GM18502 (cell line): ENCODE results near the gene DPF3.

Source experiments
- ATAC-seq: cut with Tn5 transposase; IDR thresholded peaks from one replicate; pipeline ENCODE4 v1.9.1; 2021; ENCODE audit warnings: mild to moderate bottlenecking; ENCODE audit not compliant: unreplicated experiment, poor library complexity

The DPF3 gene

DNA sequence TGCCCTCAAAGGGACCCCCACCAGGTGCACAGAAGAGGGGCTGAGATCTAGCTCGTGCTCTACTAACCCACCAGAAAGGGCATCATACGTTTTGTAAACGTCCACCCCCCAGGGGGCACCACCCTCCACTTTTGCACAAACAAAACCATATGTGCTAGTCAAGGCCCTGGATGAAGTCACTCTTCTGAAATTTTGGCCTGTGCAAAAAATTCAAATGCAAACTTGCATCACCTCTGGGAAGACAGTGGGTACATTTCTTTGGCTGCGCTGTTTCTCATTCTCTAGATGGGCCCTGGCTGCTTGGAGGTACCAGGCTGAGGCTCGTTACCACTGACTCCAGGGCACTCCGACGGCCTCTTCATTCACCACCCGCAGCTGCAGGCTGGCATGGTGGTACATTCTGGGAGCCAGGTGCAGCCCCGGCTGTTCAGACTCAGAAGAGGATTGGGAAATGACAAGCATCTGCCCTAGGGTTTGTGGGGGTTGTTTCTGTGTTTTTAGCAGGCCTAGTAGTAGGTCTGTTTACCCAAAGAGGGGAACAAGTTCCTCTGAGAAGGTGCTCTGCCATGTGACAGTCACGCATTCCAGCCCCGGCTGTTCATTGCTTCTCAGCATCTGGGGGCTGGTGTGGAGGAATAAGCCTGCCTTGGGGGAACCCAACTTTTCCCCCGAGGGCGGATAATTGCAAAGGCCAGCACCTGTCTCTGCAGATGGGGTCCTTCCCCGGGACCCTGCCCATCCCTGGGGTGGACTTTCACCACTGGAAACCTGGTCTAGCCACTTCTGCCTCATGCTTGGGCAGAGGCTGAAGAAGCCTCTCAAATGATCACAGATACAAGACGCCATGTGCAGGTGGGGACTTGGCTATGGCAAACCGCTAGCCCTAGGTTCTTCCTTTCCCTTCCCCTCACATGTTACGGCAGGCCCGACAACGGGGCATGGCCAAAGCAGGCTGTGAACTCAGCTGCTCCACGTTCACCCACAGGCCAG lies 147.6 kb downstream of the DPF3 start:
- ATAC-seq = no peak

DNA sequence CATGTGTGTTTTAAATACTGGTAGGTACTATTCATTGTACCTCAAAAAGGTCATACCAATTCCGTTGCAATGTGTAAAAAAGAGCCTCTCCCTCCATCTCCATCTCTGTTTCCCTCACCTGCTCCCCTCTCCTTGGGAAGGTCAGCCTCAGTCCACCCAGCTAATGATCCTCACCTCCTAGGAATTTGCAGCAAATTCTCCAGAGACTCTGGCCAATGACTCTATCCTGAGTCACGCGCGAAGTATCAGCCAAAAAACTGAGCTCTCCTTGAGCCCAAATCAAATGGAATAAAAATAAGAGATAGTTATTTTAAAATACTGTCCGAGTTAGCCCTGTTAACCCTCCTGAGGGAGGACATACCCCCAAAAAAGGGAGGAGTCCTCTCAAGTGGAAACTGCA lies 148.4 kb downstream of the DPF3 start:
- no peak for ATAC-seq

DNA sequence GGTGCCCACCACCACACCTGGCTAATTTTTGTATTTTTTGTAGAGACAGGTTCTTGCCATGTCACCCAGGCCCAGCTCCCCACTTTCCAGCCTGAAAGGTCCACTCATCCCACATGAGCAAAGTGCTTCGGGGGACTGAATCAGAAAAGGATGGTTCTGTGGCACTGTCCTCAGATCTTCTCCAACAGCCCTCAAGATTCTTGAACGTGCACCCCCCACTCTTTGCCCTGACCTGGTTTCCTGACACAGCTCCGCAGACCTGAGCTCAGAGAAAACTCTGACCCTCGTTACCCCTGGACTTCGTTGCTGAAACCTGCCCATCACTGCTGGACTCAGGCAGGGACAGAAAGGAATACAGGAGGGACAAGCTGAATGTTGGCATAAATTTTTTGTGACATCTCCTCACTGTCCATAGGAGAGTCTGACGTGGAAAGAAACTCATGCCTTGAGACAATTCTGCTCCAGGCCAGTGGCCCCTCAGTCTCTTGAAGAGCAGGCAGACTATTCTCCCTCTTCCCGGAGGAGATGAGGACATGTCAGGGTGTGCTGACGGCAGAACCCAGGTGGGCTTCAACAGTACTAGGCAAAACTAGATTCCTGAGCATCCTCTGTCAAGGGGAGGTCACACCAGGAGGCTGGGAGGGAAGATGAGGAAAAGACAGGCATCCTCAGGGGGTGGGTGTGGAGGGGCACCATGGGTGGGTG lies 149.3 kb downstream of the DPF3 start:
- ATAC-seq = no peak

DNA sequence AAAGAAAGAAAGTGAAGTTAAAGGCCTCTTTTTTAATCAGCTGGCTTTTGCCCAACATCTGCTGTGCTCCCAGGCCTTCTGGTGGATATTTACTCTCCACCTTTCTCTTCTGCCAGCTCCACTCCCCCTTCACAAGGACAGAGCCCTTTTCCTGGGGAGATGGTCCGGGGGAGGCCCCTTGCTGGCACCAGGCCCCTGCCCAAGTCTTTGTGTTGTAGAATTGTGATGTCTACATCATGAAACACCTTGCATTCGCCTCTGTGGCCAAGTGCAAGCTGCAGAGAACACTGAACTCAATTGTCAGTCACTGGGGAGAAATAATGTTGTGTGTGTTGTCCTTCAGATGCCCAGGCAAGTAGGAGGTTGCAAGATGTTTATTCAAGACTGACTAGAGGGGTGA lies 150.3 kb downstream of the DPF3 start:
- no peak for ATAC-seq

DNA sequence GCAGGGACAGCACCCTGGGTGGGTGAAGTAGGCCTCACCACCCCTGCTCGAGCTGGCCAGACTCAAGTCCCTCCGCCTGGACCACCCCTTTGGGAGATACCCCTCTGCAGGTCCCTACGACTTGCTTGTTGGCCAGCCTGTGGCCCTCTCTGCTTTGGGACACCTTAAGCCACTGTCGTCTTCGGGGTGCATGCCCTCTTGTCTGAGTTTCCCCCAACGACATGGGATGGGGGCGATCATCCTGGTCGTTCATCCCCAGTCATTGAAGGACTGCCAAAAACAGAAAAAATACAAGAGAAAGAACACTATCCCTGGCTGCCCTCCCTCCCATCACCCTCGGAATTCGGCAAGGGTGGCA lies 151.1 kb downstream of the DPF3 start:
- ATAC-seq = no peak

DNA sequence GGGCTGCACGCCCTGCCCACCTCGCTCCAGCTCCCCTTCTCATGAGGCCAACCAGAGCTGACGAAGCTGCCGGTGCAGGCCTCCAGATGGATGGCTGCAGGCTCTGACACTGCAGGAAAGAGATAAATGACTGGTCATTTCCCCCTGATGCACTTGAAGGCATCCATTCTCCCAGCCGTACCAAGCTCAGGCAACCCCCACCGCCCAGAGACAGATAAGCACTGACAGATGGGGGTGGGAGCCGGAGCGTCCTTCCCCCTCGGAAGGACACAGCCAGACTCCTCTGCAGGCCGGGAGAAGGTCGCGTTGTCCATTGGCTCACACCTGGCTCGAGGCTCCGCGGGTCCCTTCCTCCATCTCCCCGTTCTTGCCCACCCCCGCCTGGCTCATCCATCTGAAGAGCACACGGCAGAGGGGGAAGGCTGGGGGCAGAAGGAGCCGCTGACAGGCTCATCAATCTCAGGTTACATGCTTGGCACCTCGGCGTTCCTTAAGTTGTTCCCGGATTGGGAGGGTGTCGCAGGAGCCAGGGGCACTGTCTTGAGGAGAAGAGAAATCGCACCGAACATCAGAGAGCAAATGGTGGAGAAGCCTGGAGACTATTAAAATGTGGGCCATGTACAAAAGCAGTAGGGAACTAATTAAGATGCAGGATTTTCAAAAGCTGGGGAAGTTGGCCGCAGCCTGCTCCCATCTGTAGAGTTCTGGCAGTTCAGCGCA lies 151.6 kb downstream of the DPF3 start:
- no peak for ATAC-seq

DNA sequence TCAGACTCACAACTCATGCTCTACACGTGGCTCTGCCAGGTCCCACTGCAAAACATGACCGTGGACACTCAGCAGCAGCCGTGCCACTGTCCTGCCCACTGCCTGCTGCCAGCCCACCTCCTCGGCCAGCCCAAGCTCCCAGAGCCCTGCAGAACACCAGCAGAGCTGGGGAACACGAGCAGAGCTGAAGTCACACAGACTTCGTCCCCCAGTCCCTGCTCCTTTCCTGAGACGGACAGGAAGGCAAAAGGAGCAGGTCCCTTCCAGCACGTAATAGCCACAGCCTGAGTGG lies 152.1 kb downstream of the DPF3 start:
- ATAC-seq = no peak

DNA sequence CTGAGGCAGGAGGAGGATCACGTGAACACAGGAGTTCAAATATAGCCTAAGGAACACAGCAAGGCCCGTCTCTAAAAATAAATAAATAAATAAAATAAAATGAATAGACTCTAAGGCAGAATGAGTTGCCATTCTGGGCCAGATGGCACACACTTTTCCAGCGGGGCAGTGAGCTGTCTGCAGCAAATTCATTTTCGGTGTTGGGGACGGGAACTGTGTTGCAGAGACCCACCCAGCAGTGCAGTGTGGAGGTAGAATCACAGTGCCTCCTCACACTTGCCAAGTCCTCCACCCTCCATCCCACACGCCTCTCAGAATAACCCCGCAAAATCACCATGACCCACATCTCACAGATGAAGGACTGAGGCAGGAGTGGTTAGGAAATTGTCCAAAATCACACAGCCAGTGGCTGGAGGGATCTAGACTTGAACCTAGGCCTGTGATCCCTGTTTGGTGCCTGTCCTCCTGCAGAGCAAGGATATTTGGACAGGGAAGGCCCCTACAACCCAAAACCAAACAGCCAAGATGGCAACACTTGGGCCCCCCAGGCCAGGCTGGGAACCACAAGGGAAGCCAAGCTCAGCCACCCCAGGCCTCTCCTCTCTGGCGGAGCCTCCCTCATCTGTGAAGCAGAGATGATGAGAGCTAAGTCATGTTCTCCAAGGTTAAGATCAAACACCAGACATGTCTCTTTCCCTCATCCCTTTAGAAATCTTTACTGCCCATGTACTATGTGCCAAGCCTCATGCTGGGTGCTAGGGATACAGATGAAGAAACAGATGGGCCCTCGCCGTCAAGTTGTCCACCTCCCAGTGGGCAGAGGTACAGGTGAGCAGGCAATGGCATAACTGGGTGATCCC lies 152.7 kb downstream of the DPF3 start:
- no peak for ATAC-seq

DNA sequence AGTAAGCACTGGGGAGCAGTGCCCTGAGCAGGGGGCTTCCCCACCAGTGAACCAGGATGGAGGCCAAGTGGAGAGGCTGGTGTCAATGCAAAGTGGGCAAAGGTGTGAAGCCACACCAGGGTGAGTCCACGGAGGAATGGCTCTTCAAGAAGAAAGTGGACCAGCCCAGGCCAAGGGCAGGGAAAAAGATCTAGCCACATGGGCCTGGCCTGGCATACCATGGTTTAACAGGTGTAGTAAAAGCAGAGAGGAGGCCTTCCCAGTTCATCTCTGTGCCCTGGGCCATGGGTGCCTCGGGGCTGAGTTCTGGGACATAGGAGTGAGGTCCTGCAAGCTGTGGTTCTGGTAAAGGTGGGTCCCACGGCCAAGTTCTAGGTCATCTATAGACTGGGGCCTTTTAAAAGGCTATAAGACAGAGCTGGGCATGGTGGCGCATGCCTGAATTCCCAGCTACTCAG lies 153.4 kb downstream of the DPF3 start:
- no peak for ATAC-seq

DNA sequence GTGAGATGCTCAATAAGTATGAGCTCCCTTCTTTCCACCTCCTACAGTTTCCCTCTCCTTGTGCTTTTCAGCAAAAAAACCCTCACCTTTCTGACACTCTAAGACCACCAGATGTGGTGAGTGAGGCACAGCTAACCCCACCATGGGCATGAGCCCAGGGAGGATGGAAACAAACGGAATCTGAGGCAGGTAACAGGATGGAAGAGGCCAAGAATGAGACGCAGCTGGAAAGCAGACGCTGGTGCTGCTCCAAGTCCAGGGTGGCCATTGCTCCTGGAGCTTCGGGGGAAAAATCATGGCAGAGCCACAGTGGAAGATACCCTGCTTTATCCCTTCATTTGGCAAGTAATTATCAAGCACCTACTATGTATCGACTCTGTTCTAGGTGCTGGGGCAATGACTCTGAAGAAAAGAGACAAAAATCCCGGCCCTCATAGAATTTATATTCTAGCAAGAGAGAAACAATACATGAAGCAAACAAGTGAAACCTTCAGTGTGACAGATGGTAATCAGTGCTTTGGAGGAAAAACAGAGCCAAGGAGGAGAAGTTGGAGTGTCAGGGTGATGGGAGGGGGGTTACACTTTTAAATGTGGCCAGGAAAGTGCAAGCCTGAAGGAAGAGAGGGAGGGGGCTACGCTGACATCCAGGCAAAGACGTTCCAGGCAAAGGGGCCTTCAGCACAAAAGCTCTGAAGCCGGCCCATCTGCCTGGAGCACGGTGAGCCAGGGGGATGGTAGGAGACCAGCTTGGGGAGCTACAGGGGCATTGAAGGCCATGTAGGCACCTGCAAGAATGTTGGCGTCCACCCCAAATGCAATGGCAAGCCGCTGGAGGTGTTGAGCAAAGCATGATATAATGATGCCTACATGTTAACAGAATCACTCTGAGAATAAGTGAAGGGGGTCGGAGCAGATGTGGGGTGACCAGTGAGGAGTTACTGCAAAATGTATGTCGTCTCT lies 154.2 kb downstream of the DPF3 start:
- no peak for ATAC-seq

DNA sequence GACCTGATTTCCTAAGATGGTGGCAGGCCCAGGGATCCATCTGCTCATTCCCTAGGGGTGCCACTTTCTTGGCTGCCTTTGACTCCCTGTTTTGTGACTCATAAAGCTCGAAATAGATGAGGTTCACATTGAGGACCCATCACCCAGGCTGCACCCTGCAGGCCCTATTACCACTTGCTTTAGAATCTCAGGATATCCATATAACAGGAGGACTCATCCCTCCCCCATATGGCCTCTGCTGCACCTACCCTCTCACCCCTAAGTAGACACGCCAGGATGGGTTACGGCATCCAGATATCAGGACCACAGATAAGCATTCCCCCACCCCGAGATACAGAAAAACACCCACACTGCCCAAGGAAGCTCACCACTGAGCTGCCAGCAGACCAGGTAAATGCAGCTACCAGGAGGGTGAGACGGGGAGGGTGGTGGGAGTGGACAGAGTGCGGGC lies 155.7 kb downstream of the DPF3 start:
- no peak for ATAC-seq

DNA sequence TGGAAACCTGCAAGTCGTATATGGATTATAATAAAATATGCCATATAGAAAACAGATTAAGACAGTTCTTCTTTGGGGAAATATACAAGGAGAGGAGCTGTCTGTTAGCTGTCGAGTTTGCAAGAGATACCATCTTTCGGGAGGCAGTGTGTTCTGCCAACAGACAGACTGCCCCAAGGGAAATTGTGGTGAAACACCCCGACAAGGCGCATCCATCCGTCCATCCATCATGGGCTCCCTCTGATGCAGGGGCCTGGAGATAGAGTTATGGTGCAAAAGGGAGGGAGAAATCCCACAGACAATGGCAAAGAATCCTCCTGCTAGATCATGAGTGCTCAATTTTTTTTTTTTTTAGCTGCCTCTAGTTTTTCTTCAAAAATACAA lies 156.3 kb downstream of the DPF3 start:
- ATAC-seq = no peak

DNA sequence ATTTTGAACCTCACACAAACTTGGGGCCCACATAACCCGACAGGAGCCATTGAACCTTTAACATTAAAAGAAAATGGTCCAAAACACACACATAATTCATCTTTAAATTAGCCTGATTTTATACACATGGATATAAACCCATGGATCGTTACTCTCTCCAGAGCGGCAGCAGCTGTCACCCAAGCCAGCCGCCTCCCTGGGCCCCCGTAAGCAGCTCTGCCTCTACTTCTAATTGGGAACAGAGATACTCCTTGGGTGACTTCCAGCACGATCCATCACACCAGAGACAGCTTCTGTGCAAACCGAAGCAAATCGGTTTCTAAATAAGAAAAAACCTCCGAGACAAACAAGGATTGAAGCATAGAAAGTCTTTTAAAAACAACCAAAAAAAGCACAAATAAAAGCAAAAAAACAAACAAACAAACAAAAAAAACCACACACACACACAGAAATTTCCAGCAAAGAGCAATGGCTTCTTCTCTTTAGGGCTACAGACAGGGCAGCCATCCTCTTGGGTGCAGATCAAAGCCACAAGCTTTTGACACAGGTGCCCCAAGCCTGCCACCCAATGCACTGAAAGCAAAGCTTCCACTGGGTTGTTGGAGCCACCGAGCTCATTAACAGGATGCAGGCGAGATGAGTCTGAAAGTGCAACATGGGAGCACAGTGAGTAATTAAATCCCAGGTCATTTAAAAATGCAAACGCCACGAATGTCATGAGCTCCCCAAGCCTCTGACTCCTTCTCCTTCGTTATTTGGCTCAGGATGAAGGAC lies 156.9 kb downstream of the DPF3 start:
- no peak for ATAC-seq

DNA sequence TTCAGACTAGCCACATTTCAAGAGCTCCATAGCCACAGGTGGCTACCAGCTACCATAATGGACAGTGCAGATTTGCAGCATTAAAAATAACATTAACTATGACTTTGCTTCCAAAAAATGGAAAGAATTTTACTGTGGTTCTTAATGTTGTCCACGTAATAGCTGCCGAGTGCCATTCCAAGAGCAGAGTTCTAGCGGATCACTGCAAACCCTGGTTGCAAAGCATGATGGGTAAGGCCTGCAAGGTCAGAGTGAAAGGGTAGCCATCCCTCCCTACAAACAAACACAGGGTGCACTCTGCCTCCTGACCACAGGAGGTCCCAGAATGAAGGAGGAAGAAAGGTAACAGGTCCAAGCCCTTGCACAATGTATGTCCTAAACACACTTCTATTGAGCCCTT lies 157.6 kb downstream of the DPF3 start:
- ATAC-seq = no peak

DNA sequence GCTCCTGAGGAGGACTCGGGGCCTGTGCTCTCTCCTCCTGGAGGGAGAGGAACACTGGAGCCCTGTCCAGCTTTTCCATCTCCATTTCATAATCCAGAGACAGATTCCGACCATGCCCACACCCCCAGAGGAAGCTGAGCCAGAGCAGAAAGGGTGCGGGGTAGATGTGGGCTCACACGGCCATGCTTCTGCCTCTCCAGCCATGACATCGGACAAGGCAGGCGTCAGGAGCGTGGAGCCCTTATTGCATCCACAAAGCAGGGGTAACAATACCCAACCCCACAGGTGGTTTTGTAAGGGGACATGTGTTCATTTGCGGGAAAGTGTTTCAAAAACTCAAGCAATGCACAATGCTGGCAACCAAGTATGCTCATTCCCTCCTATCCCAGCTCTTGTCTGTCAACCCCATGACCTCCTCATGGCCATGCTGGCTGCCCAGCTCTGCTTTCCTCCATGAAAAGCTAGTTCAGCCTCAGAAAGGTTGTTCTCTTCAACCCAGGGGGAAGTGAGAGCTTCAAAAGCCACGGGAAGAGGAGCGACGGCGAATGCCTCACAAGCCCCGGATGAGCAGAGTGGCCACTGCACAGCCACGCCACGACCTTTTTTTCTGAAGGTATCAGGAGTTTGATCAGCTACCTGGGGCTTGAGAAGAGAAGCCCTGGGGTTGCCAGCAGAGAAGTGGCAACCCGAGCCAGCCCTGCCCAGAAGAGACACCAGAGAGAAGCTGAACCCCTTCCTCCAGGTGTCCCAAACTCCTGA lies 161.7 kb downstream of the DPF3 start:
- ATAC-seq = no peak

DNA sequence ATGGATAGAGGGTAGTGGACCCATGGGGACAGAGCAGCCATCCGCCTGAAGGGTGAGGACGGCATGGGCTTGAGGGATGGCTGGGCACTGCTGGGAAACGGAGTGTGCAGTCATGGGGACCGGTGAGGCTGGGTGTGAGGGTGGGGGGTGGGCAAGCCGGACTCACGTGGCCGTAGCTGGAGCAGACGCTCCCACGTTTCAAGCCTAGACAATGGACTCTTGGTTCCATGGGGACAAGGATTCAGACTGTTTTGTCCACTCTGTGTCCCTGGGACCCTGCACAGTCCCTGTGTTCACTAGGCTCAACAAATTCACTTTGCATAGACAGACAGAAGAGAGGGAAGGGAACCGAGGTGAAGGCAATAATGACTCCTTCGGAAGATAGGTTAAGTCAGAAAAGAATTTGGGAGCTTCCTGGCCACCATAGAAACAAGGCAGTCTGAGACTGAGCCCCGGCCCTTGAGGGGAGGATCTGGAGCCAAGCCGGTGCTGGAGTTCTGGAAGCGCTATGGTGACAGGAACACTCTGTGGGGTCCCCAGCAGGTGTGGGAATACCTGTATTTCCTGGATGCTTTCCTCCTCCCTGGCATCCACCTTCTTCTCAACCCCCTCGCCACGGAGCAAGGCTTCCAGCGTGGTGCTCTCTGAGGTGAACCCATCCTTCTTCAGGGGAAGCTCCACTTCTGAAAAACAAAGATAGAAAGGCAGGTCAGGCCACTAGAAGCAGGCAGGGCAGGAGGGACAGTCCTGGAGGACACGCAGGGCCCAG lies 162.5 kb downstream of the DPF3 start:
- no peak for ATAC-seq

DNA sequence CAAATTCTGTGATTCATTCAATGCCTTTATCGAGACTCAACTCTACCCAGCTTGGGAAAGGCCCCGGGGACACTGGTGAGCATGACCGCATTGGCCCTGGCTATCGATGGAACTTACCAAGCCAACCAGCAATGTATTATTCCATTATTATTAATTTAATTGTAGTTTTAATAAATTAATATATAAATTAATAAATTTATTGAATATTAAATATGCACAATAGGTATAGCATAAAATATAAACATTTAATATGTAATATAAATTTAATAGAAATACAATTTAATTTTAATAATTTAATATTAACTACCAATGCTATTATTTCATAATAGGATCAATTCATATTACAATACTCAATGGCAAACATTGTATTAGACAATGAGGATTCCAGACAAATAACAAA lies 163.4 kb downstream of the DPF3 start:
- no peak for ATAC-seq
